Adrenal gland (tissue), 12 donors: ENCODE results near the gene INSYN1. TPM values are rescaled to one million over a fixed set of nuclear protein-coding genes. Genes with fewer than 3 reads are reported as not detected.
"Not testable (repeated sequence)": the region's sequence is repeated elsewhere in the genome, so short reads cannot be mapped to it uniquely, and the experiment has no call there.

ENCODE experiments used
- DNase-seq, 7 donors: peaks; one replicate each; pipeline ENCODE4 v3.0.0-alpha.2; 2019 to 2020
- H3K27ac ChIP-seq, 5 donors: fragments of 200-600 bp; sonication (generic) in 4 of 5; 1 replicate in 3 of 5; 2 replicates in 2 of 5; pipeline versions ENCODE4 v1.5.1 to v1.8.0; 2016 to 2020; ENCODE audit warnings: mild to moderate bottlenecking in 1 of 5
- H3K27me3 ChIP-seq: fragments of 200-600 bp; 2 replicates; pipeline ENCODE4 v1.8.0; 2021
- H3K36me3 ChIP-seq, 2 donors: fragments of 200-600 bp; replicated peaks in 1 of 2; 1 replicate in 1 of 2; 2 replicates in 1 of 2; pipeline versions ENCODE4 v1.5.1 to v1.8.0; 2018 to 2022
- H3K4me1 ChIP-seq, 2 donors: fragments of 200-600 bp; replicated peaks in 1 of 2; 1 replicate in 1 of 2; 2 replicates in 1 of 2; pipeline versions ENCODE4 v1.5.1 to v1.8.0; 2018 to 2021
- H3K4me3 ChIP-seq, 4 donors: fragments of 200-600 bp; sonication (generic) in 3 of 4; one replicate each; pipeline ENCODE4 v1.5.1; 2016 to 2018
- H3K9me3 ChIP-seq, 3 donors: fragments of 200-600 bp; sonication (generic) in 1 of 3; replicated peaks in 1 of 3; 1 replicate in 2 of 3; 2 replicates in 1 of 3; pipeline versions ENCODE4 v1.5.1 to v1.8.0; 2016 to 2021
- CTCF ChIP-seq, 6 experiments: fragments of 450-650 bp in 4 of 6; fragments of 200-600 bp in 2 of 6; sonication (generic) in 1 of 6; IDR thresholded peaks; 1 replicate in 5 of 6; 2 replicates in 1 of 6; pipeline versions ENCODE4 v1.5.1 to v1.8.0; 2016 to 2021; ENCODE audit warnings: antibody characterized with exemption in 6 of 6, mild to moderate bottlenecking in 2 of 6, moderate library complexity in 1 of 6
- POLR2A ChIP-seq, 2 donors: fragments of 450-650 bp; IDR thresholded peaks; one replicate each; pipeline ENCODE4 v1.6.1; 2017; ENCODE audit warnings: antibody characterized with exemption in 2 of 2, mild to moderate bottlenecking in 2 of 2, moderate library complexity in 1 of 2
- WGBS, 4 donors: extraction: QIAGEN DNeasy Blood & Tissue Kit in 2 of 4; methylation state at CpG; one replicate each; pipeline versions ENCODE4 v1.1.5 to v1.1.7; 2013 to 2017; 5-methylcytosine and 5-hydroxymethylcytosine counted together
- intact Hi-C, 2 donors: fragments of 100-400 bp; cut with DNase I; formaldehyde crosslinking; loops; one replicate each; pipeline versions ENCODE4 v1.14.1 to v1.15.0; 2022 to 2023
- polyA plus RNA-seq, 3 donors: library from polyadenylated mRNA; stranded (reverse); fragments of 200-250 nt in 2 of 3; fragments of 350-450 nt in 1 of 3; fragmentation: Illumina TruSeq in 1 of 3; extraction: RNeasy Lipid Tissue Mini Kit (QIAGEN cat#74804) in 1 of 3; gene quantifications; one replicate each; pipeline ENCODE4 v1.2.3, GENCODE V29; 2013 to 2014
- total RNA-seq, 9 donors: library from RNA; depleted of rRNA in 4 of 9; stranded (reverse); fragments of >200 nt in 4 of 9; fragments of 120-200 nt in 1 of 9; fragmentation: NEBNext Ultra II Directional in 1 of 9; extraction: Animal tissue kit (Norgen Biotek cat#: 25700) in 1 of 9; gene quantifications; one replicate each; pipeline versions ENCODE4 v1.1.0 to v1.2.4, GENCODE V29; 2013 to 2023
- donor health status: healthy with polysubstance abuse.
- donor health status: Bipolar disorder and iron deficiency.
- donor health status: DM: yes; HTN: yes; CAD: no.
- donor health status: DM: no; HTN: no; CAD: no.
- donor health status: DM: no; HTN: no; CAD: no.
- donor health status: DM: yes; HTN: yes; CAD: no.

Gene INSYN1
- total and polyA plus RNA-seq, 12 donors, result 0.68 to 19.5 (median 3.7) TPM

DNA sequence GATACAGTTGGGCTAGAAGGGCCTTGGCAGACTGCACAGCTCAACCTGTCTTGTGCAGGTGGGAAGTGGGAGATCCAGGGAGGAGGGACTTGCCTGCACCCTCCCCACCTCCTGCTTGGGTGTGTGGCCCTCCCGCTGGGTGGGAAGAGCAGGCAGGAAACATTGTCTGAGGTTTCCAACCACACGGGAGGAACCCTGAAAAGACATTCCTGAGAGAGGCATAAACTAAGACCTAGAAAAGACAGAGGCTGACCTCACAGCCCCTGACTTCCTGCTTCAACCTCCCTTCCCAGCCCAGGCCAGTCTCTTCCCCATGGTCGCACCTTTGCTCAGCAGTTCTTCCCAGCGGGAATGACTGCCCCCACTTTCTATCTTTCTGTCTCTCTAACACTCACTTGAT is 46.3 kb upstream of the INSYN1 start:
- Histone ChIP-seq H3K4me3 (no peak overlapping the region), H3K27ac (no peak overlapping the region), H3K36me3 (no peaks in the 10 kb centered on the region), H3K4me1 (peaks cover 0 to 5% of the 10 kb centered on the region in 2 donors), H3K9me3 (no peaks in the 10 kb centered on the region), H3K27me3 (no peaks in the 10 kb centered on the region)
- TF ChIP-seq POLR2A (IDR thresholded peaks at IDR 0.05) (no peak), CTCF (IDR thresholded peaks at IDR 0.05) (no peak)
- 60 to 69% (median 65%) methylated on average over 4 of the region's 4 CpGs for WGBS, 4 donors
- intact Hi-C loops, result no loop called here
- no peak for DNase-seq

GRCh38 chr15:73797366-73798158 is 44.4 kb upstream of the INSYN1 start:
- no peaks in the 10 kb centered on the region for H3K27me3 ChIP-seq
- DNase-seq, result no peak
- no peak overlapping the region for H3K27ac ChIP-seq
- intact Hi-C loops, result no loop called here
- no peak for TF ChIP-seq POLR2A (IDR thresholded peaks at IDR 0.05)
- TF ChIP-seq CTCF (IDR thresholded peaks at IDR 0.05), result no peak
- 87 to 90% (median 89%) methylated on average over 9 to 14 of the region's 14 CpGs for WGBS, 4 donors
- H3K4me3 ChIP-seq, result no peak overlapping the region
- no peaks in the 10 kb centered on the region for H3K9me3 ChIP-seq
- peaks cover 0 to 5% of the 10 kb centered on the region in 2 donors for H3K4me1 ChIP-seq
- no peaks in the 10 kb centered on the region for H3K36me3 ChIP-seq

DNA sequence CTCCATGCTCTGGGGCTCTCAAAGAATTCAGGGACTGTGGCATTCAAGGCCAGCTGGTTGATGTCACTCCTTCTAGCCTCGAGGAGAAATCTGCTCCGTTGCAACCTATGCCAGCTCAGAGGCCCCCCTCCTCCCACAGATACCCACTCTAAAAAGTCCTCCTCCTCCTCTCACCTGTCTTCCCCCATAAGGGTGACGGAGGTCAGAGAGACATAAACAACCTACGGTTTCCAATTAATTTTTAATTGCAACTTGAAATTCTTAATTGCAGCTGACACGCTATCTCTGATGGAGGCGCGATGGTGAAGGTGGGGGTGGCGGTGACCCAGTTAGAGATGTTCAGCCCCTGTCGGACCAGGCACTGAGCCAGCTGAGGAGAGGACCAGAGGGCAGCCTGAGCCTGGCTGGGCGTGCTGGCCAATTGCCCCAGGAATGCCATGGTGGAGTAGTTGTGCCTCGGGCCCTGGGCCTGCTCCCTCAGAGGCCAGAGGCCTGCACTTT is 43.2 kb upstream of the INSYN1 start:
- Histone ChIP-seq H3K9me3 (no peaks in the 10 kb centered on the region), H3K27me3 (no peaks in the 10 kb centered on the region), H3K4me1 (peaks cover 0 to 5% of the 10 kb centered on the region in 2 donors), H3K4me3 (no peak overlapping the region), H3K36me3 (no peaks in the 10 kb centered on the region), H3K27ac (no peak overlapping the region)
- no peak for DNase-seq
- intact Hi-C loops, result no loop called here
- TF ChIP-seq POLR2A (IDR thresholded peaks at IDR 0.05), result no peak
- TF ChIP-seq CTCF (IDR thresholded peaks at IDR 0.05), result no peak
- 73 to 76% (median 75%) methylated on average over 8 to 11 of the region's 11 CpGs for WGBS, 4 donors

GRCh38 chr15:73794443-73795133 is 41.4 kb upstream of the INSYN1 start:
- intact Hi-C loops, result no loop called here
- no peak for DNase-seq
- Histone ChIP-seq H3K27ac (no peak overlapping the region), H3K9me3 (no peaks in the 10 kb centered on the region), H3K36me3 (no peaks in the 10 kb centered on the region), H3K4me3 (no peak overlapping the region), H3K27me3 (no peaks in the 10 kb centered on the region), H3K4me1 (no peaks in the 10 kb centered on the region)
- no peak for TF ChIP-seq POLR2A (IDR thresholded peaks at IDR 0.05)
- no peak for TF ChIP-seq CTCF (IDR thresholded peaks at IDR 0.05)
- WGBS, 4 donors, result 61 to 80% (median 68%) methylated on average over 6 of the region's 6 CpGs

DNA sequence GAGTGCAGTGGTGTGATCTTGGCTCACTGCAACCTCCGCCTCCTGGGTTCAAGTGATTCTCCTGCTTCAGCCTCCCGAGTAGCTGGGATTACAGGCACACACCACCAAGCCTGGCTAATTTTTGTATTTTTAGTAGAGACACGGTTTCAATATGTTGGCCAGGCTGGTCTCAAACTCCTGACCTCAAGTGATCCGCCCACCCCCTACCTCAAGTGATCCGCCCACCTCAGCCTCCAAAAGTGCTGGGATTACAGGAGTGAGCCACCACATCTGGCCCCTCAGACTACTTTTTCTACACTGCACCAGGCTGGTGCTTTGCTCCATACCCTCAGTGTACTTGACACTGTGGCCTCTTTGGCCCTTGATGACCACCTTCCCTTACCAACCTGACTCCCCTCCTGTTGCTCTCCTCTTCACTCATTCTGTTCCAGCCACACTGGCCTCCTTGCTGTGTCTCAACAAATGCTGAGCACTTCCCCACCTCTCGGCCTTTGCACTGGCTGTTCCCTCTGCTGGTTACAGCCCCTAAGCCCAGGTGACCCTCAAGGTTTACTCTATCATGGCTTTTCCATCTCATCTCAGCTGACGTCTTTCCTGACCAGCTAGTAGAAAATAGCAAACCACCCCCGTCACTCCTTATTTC is 39.9 kb upstream of the INSYN1 start:
- H3K4me3 ChIP-seq, H3K36me3 ChIP-seq, H3K4me1 ChIP-seq, H3K27me3 ChIP-seq, intact Hi-C loops, DNase-seq, H3K27ac ChIP-seq, H3K9me3 ChIP-seq: not testable (repeated sequence)
- 86 to 94% (median 92%) methylated on average over 8 of the region's 8 CpGs for WGBS, 4 donors
